Astrocyte of the spinal cord (primary cell): ENCODE results near the gene DNAH17.

Experiments used
- DNase-seq: peaks from one replicate; pipeline ENCODE4 v3.0.0; 2011; ENCODE audit warnings: low read depth, low spot score
- H3K4me3 ChIP-seq: 2 replicates; pipeline ENCODE4 v1.5.1; 2011; ENCODE audit warnings: low read depth, mild to moderate bottlenecking, low read length, moderate library complexity
- CTCF ChIP-seq: IDR thresholded peaks from 2 replicates; pipeline ENCODE4 v1.5.1; 2012; ENCODE audit warnings: low read depth, mild to moderate bottlenecking, low read length, inconsistent platforms
- in situ Hi-C: cut with HindIII; loops from 2 replicates; pipeline ENCODE4 v1.10.0; 2017; ENCODE audit warnings: low sequenced_read_pairs

DNAH17 gene

DNA sequence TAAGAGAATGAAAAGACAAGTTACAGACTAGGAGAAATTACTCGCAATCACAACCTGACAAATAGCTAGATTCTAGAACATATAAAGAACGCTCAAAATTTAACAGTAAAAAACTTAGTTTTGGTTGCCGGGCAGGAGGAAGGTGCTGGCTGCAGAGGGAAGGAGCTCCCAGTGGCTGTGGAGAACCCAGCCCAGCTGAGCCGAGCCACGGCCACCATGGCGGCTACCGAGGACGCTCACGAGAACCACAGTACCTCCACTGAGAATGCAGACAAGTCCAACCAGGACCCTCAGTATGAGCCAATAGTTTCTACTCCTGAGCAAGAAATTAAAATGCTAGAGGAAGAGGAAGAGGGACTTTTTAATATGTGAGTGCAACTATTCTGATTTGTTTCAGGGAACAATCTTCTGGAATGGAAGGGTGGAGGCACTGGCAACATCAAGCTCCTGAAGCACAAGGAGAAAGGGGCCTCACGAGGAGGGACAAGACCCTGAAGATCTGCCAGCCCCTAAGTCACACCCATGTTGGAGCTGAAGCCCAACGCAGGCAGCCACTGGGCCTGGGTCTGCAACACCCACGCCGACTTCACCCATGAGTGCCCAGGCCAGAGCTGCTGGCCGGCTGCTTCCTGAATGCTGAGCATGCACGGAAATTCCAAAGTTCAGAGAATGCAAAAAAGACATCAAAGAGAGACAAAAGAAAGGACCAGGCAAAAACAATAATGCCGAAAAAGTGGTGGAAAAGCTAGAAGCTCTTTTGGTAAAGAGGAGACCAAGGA is 55.0 kb downstream of the DNAH17 start:
- no peak overlapping the region for H3K4me3 ChIP-seq
- no peak for DNase-seq
- no peak for TF ChIP-seq CTCF
- in situ Hi-C loops = no loop called here

DNA sequence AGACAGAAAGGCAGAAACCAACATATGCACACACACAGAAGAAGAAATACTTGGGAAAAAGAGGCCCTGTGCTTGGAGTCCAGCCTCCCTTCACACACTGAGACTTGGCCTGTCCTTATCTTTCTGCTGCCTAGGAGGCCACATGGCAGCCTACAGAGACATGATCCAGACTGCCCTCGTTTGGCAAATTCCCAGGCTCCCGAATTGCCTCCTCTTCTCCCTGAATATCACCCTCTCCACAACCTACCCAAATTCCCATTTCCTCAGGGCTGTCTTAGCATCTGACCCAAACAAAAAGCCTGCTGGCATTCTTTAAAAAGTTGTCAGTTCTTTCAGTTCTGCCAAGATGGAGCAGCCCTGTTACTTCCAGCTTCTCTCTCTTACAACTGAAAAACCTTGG is 59.8 kb downstream of the DNAH17 start:
- H3K4me3 ChIP-seq = no peak overlapping the region
- no peak for TF ChIP-seq CTCF
- DNase-seq = no peak
- in situ Hi-C loops = no loop called here

- TF ChIP-seq CTCF = no peak
- no peak for DNase-seq
- no peak overlapping the region for H3K4me3 ChIP-seq
- in situ Hi-C loops = no loop called here
Measured at GRCh38 chr17:78515480-78515879, 61.7 kb downstream of the DNAH17 start.

- DNase-seq = no peak
- no peak for TF ChIP-seq CTCF
- no peak overlapping the region for H3K4me3 ChIP-seq
- in situ Hi-C loops = no loop called here
Measured at GRCh38 chr17:78514521-78514920, 62.7 kb downstream of the DNAH17 start.

GRCh38 chr17:78512976-78513375 is 64.2 kb downstream of the DNAH17 start:
- no peak for DNase-seq
- H3K4me3 ChIP-seq = no peak overlapping the region
- in situ Hi-C loops = no loop called here
- TF ChIP-seq CTCF = no peak

DNA sequence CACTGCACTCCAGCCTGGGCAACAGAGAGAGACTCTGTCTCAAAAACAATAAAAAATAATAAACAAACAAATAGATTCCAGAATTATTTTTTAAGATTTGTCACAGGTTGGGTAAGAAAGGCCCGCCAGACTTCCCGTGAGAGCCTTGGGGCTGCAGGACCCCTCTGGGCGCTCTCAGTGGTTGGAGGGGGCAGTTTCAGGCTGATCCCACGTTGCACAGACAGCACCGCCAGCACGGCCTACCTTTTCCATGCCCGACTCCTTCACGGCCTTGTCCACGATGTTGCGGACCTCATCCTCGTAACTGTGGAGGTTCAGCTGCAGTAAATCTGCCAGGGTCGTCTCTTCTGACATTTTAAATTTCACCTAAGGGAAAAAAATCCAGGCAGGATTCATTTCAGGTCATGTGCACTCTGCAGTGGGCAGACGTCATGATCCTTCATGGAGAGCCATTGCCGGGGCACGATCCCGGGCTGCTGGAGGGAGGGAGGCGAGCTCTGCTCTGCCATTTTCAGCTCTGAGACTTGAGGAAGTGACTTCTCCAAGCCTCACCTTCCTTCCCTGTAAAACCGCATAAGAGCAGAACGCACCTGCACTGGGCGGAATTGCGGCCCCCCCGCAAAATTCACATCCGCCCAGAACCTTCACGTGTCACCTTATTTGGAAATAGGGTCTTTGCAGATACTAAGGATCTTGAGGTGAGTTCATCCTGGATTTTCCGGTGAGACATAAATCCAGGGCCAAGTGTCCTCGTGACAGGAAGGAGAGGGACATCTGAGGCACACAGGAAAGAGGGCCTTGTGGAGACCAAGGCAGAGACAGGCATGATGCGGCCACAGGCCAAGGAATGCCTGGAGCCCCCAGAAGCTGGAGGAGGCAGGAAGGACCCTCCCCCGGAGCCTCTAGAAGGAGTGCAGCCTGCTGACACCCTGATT is 66.8 kb downstream of the DNAH17 start:
- TF ChIP-seq CTCF = no peak
- in situ Hi-C loops = no loop called here

More for the DNA sequence above, 66.8 kb downstream of the DNAH17 start:
- no peak for DNase-seq
- H3K4me3 ChIP-seq = no peak overlapping the region
